ENCODE data around the gene ZNF292. TPM values are rescaled to one million over a fixed set of nuclear protein-coding genes. Genes with fewer than 3 reads are reported as not detected.

ZNF292 gene
- total and polyA plus RNA-seq, 2 donors (not counting 3 experiments of a cell fraction or from before 2014, with no cell fraction given) = 3.5 to 24.9 TPM

GRCh38 chr6:87151781-87152525 lies 3.4 kb upstream of the ZNF292 start:
- peak overlapping the region; percentile 45 for H3K4me2 ChIP-seq (ENCODE audit: insufficient read depth, low read length)
- H4K20me1 ChIP-seq (replicated peaks; ENCODE audit: control insufficient read depth, extremely low read depth, insufficient read depth, low read length) = no peaks in the 10 kb centered on the region
- dilution Hi-C loops (cut with MboI; ENCODE audit: extremely low pct_ligation_motif_present, low sequenced_read_pairs) (no loop called here), intact Hi-C loops (cut with micrococcal nuclease) (loop anchor here (10.0 kb wide), 2 partner anchors 433 to 1933 kb away; partner anchors contain the start of genes PNRC1 and RARS2)
- peak overlapping the region; percentile 32 for H3K9ac ChIP-seq (replicated peaks; ENCODE audit: extremely low read depth, insufficient read depth, low read length)
- BruUV-seq (replicated peaks) = no TSS peak
- TF ChIP-seq, protein P1, sequence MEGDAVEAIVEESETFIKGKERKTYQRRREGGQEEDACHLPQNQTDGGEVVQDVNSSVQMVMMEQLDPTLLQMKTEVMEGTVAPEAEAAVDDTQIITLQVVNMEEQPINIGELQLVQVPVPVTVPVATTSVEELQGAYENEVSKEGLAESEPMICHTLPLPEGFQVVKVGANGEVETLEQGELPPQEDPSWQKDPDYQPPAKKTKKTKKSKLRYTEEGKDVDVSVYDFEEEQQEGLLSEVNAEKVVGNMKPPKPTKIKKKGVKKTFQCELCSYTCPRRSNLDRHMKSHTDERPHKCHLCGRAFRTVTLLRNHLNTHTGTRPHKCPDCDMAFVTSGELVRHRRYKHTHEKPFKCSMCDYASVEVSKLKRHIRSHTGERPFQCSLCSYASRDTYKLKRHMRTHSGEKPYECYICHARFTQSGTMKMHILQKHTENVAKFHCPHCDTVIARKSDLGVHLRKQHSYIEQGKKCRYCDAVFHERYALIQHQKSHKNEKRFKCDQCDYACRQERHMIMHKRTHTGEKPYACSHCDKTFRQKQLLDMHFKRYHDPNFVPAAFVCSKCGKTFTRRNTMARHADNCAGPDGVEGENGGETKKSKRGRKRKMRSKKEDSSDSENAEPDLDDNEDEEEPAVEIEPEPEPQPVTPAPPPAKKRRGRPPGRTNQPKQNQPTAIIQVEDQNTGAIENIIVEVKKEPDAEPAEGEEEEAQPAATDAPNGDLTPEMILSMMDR (IDR thresholded peaks at IDR 0.05; ENCODE audit: extremely low read depth in 1 of 2, insufficient read depth in 1 of 2, low read depth in 1 of 2, low read length in 2 of 2) = peak in 1 of 2 donors; percentile 6
- TF ChIP-seq POLR2AphosphoS5 (IDR thresholded peaks at IDR 0.05; ENCODE audit: insufficient read depth, low read depth, low read length) (peak; percentile 55), MAX (IDR thresholded peaks at IDR 0.05; ENCODE audit: insufficient read depth, insufficient read length) (no peak)
- peaks cover 33% of the 10 kb centered on the region for H3K4me1 ChIP-seq (ENCODE audit: control insufficient read depth, extremely low read depth, insufficient read depth, low read length)
- no peaks in the 10 kb centered on the region for H3K36me3 ChIP-seq (ENCODE audit: control insufficient read depth in 2 of 2, extremely low read depth in 1 of 2, insufficient read depth in 2 of 2, low read length in 2 of 2)
- no peak overlapping the region for H3K27ac ChIP-seq (ENCODE audit: insufficient read depth, low read depth, low read length)
- H3K4me3 ChIP-seq (replicated peaks in 1 of 3; ENCODE audit: insufficient read depth in 1 of 3, low read depth in 1 of 3, low read length in 3 of 3) = peak overlapping the region; percentile 5 to 41 (median 24)
- H3K9me3 ChIP-seq (replicated peaks; ENCODE audit: control insufficient read depth, insufficient read depth, low read length) = no peaks in the 10 kb centered on the region
- peak; percentile 51 for DNase-seq (ENCODE audit: low read depth, low spot score)
- CTCF ChIA-PET = interaction anchor here (0.7 kb wide), 1 partner anchor 73 kb away, joined by 4 read pairs; no protein-coding TSS in a partner anchor
- POLR2A ChIA-PET = no interaction called here
- peaks cover 20% of the 10 kb centered on the region for H3K79me2 ChIP-seq (ENCODE audit: control insufficient read depth, insufficient read depth, low read length)
- no peak for FAIRE-seq
- no peaks in the 10 kb centered on the region for H3K9me1 ChIP-seq (replicated peaks; ENCODE audit: control insufficient read depth, extremely low read depth, insufficient read depth, low read length)
- no peaks in the 10 kb centered on the region for H3K27me3 ChIP-seq (ENCODE audit: control insufficient read depth in 2 of 2, insufficient read depth in 2 of 2, low read length in 2 of 2)
- H2AFZ ChIP-seq (ENCODE audit: low read depth, low read length) = peak overlapping the region; percentile 89
